NT2/D1 (cell line): ENCODE results near the gene OR51E1.

ENCODE experiments used
- SUZ12 ChIP-seq: IDR thresholded peaks from 2 replicates; pipeline ENCODE4 v1.6.1; 2011; ENCODE audit not compliant: insufficient read length, insufficient read depth; ENCODE audit errors: extremely low read depth
- YY1 ChIP-seq: IDR thresholded peaks from 2 replicates; pipeline ENCODE4 v1.6.1; 2011; ENCODE audit not compliant: insufficient read length, insufficient read depth
- ZNF274 ChIP-seq: IDR thresholded peaks from 2 replicates; pipeline ENCODE4 v1.6.1; 2011; ENCODE audit warnings: mild to moderate bottlenecking, low read depth, low read length

DNA sequence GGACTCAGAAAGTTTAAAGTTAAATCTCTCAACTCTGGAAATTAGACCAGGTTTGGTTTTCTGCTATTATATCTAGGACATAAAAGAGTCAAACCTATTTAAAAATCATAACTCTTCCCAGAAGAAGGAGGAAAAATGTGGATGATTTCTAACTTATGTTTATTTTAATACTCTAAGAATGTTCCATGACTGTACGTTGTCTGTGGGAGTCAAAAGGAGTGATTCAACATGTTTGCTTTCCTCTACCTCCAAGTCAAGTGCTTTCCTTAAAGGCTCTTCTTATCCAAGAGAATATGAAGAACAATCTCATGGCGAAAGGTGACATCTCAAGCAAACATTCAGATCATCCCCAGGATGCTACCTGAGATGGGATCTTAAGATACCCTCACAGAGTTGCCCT lies 21.6 kb downstream of the OR51E1 start:
- TF ChIP-seq YY1: no peak
- no peak for TF ChIP-seq ZNF274
- TF ChIP-seq SUZ12: no peak
